Measurements from ENCODE around the gene CRISP1.

- TF ChIP-seq CTCF (IDR thresholded peaks at IDR 0.05) (no peak), POLR2A (IDR thresholded peaks at IDR 0.05) (no peak)
These were observed 32.9 kb downstream of the CRISP1 start for GRCh38 chr6:49833386-49833785.
